GM19240 (cell line): Measurements from ENCODE around the gene SNX27.

Experiments
- DNase-seq: peaks from one replicate; pipeline ENCODE4 v3.0.0; 2011; ENCODE audit warnings: low spot score; ENCODE audit not compliant: insufficient read length

The SNX27 gene

DNA sequence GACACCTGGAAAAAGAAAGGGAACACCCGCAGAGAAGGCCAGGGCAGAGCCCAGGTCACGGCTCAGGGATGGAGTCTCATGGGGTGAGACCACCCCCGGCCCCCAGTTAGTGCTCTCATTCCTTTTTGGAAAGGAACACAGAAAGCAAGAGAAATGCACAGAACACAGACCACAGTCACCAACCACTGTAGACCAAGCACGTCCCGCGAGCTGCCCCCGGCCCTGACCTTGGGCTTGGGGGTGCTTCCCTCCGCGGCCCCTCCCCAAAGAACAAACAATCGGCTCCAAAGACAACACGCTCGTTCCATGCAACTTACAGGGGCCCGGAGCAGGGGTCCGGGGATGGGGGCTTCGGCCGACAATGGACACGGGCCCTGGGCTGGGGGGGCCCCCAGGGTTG is 92.0 kb downstream of the SNX27 start:
- DNase-seq: no peak

DNA sequence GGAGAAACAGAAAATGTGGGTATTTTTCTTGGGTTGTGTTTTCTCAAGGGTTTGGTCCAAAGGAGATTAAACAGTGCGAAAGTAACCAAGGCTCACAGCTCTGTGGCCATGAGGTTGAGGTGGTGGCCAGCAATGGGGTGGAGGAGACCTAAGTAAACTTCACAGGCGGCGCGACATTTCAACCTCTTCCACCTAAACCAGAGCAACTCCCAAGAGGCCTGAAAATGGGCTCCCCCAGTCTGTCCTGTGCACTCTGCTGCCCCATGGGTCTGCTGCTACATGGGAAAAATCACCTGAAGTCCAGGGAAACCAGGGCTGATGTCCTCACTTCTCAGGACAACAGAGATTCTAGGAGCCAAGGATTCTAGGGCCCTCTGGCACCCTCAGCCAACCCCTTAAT is 92.4 kb downstream of the SNX27 start:
- DNase-seq: no peak

DNA sequence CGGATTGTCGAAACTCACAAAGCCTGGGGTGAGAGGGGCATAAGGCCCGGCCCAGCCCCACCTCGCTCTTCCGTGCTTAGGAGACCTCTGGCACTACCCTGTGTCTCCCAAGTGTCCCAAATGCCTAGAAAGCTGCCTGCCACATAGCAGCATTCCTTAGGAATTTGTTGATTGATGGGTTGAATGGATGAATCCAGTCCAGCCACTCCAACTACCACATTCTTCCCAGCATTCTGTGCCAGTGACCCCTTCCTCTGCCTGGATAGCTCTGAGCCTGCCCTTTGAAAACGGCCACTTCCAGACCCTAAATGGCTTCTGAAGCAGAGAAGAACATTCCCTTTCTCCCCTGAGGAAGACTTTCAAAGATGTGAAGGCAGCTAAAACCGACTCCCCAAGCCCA is 93.3 kb downstream of the SNX27 start:
- no peak for DNase-seq

DNA sequence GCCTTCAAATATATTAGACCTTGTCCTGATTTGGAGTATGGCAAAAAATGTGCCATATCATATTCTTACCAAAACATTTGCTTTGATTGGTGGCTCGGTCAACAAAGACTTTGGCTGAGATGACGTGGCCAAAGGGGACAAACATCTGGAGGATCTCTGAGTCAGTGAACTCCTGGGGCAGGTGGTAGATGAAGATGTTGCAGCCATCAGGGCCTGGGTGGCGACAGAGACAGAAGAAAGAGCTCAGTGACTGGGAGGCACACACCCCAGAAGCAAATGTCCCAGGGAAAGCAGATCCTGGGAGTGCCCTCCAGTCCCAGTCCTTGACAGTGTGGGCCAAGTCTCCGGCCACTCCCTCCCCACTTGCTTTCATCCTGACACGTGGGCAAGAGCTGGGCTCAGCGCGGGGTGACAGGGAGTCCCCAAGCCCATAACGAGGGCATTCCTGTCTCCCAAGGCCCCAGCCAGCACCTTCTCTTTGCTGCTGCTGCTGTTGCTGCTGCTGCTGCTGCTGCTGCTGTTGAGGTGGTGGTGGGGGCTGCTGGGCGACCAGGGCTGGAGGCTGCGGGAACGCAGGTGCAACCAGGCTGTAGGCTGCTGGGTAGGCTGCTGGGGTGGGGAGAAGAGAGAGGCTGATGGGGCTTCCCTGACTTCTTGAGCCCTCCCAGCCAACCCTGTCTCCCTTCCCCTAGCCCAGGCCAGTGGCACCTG is 94.1 kb downstream of the SNX27 start:
- DNase-seq: no peak

DNA sequence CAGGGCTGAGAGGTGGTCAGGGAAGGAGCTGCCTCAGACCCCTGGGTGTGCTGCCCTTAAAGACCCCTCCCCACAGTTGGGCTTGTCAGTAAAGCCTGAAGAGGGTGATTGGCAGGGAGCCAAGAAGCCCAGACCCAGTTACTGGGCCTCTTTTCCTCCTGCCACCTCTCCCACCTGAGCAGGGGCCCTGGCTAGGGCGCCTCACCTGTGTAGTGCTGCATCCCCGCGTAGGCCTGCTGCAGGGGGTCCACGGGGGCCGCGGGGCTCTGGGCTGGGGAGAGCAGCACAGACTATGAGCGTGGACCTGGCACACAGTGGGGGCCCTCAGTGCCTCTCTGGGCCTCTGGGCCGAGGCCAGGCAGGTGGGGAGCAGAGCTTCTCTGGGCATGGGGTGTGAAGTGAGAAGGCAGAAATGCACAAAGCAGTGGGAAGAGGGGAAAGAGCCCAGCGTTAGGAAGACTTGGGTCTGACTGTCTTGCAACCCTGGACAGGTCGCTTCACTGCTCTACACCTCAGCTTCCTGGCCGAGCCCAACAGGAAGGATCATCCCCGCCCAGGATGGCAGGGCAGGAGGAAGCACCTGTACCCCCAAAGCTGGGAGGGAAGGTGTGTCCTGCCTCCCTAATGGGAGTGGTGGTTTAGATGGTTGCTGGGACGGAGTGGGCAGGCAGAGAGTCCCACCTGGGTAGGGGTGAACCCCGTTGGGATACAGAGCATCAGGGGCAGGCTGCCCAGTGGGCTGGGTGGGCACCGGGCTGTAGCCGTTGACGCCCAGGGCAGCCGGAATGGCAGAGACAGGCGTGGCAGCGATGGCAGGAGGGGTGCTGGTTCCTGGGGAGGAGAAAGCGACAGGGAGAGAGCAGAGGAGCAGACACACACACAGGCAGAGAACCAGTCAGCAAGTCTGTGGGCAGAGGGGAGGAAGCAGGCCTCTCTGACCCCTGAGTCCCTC is 94.9 kb downstream of the SNX27 start:
- DNase-seq: no peak

DNA sequence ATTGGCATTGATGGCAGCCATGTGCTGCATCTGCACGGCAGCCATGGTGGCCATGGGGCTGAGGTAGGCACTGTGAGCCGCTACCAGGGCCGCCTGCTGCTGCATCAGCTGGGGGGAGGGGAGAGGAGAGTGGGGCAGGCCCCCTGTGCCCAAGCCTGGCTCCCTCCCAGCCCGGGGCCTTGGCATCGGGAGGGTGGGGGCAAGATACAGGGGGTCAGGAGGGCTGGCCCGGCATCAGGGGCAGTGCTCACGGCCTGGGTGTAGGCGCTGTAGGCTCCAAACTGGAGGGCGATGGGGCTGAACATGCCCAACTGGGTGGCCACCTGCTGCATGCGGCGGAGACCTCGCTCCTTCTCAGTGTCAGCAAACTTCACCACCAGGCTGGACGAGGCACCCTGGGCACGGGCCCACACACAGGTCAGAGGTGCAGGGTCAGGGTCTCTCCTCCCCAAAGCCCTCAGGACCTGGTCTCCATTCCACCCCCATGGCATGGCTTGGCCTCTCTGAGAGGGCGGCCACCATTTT is 95.8 kb downstream of the SNX27 start:
- DNase-seq: no peak

DNA sequence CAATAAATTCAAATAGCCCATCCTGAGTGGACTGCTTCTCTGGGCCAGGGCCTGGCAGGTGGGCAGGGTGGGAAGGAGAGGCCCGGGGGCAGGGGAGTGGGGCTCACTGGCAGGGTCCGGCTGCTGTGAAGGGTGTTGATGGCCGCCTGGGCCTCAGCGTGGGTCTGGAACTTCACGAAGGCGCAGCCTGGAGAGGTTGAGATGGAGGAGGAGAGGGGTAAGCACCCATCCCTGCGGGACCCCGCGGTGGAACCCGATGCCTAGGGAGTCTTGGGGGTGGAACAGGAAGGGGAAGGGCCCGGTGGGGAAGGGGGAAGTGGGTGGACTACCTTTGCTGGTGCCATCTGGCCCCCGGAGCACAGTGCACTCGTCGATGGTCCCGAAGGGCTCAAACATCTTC is 97.0 kb downstream of the SNX27 start:
- DNase-seq: no peak

DNA sequence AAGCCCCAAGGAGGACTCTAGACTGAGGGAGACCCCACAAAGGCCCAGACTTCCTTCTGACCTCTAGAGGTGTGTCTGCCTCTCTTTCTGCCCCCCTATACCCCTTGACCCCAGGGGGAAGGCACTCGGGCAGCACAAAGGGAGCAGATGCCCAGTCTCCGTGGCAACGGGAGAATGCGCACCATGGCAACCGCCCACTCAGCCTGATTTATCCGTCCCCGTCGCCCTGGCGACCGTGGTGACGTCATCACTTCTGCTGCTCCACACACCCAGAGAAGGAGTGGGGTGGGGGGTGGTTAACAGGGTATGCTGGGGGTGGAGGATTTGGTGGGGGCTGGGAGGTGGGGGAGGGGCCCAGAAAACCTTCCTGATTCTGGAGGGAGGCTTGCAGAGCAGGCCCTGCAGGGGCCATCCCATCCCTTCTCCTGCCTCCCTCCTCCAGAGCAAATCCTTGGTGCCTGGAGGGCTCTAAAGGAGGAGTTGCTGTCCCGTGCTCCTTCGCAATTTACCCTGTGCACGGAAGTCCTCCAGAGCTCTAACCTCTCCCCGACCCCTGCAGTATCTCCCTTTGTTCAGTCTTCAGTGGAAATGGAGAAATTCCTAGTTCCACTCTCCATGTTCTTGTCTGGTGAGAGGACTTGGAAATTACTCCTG is 98.5 kb downstream of the SNX27 start:
- no peak for DNase-seq

DNA sequence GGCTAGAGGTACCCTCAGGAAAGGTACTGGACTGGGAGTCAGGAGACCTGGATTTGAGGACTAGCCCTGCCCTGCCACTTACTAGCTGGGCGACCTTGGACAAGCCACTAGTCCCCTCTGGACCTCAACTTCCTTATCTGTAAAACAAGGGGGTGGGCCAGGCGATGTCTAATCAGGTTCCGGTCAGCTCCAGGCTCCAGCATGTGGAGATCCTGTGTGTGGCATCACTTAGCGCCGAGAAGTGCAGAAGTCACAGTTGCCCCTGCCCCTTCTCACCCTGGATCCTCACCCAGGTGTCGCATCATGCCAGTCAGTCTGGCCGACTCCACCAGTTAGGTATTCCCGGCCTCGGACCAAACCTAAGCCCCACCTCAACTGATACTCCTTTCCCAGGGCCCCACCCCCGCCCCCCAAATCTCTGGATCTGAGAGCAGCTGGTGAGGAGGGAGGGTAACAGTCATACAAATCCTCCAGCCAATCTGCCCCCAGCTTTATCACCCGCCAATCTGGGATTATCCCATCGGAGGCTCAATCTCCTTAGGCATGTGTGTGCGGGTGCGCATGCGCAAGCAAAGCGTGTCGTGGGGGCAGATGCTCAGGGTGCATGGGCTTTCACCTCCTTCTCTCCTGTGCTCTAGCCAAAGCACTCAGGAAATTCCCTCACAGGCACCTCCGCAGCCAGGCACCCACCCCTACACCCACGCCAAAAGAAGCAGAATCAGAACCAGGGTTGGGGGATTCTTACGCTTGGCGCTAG is 99.4 kb downstream of the SNX27 start:
- DNase-seq: no peak

DNA sequence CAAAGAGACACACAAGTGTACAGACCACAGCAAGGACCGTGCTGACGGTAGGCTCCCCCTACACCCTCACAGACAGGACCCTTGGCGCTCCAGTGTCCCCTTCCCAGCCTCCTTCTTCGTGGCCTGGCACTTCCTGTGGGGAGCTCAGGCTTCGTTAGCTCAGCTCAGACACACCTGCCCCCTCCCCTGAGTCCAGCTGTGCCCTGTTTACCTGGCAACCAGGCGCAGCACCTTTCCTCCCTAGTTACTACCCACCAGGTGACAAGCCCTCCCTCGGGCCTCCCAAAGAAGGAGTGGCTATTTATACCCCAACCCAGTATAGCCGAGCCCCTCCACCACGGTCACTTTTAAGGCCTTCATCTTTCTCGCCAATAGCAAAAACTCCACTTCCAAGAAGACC is 100.1 kb downstream of the SNX27 start:
- no peak for DNase-seq

DNA sequence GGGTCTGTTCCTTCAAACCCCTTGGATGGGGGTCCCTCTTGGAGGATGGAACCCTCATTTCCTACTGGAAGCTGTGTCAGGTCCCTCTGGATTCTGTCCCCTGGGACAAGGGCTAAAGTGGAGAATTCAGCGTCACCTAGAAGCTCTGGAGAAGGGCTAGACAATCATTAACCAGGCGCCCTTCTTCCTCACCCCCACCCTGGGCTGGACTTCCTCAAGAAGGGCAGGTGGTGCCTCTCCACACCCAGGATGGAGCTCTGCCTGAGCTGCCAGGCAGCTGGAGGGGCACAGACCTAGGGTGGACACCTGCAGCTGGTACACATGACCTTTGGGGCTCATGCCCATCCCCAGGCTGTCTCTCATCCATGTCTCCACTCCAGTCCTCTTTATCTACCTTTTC is 101.2 kb downstream of the SNX27 start:
- no peak for DNase-seq

DNA sequence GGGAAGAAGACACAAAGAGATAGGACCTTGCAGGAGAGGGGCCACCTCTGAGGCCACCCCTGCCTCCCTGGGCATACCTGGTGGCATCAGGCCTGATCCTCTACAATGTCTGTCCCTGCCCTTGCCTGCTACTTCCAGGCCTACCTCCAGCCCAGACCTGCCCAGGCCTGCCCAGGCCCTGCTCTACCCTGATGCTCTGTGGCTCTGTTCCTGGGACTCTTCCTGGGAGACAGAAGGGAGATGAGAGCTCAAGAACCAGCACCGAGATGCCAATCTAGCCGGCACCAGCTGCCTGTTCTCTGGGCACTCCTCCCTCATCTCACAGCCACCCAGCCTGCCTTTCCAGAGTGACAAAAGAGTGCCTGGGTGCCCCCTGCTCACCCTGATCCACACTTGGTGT is 102.0 kb downstream of the SNX27 start:
- no peak for DNase-seq

DNA sequence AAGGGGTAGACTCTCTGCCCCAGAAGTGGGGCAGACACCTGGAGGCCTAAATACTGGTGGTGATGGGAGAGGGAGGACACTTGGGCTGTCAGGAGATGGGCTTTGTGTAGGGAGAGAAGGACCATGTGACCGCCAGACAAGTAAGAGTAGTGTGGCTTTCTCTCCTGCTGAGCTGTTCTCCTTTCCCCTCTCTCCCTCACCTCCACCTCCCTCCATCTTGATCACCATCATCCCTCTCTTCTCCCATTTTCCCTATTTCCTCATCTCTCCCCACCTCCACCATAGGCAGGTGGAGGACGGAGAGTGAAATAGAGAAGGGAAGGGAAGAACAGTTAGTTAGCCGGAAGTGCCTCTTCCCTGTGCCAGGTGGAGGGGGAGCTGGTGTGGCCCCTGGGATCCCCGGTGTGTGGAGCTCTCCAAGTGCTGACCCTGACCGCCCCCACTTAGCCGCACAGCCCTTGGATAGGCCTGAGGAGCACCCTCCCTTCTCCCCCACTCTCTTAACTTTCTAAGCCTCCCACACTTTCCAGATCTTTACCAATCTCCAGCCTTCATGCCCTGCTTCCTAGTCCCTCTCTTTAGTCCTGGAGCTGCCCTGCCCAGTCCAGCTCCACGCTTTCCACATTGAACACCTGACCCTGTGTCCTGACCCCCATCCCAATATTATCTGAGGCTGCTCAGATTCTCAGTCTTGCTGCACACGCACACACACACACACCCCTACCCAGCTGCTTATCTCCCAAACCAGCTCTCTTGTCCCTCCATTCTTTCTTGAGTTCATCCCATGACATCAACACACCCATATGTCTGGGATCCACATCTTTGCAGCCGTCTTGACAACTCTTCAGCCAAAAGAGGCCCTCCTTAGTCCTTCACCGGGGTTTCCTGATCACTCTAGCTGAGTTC is 103.2 kb downstream of the SNX27 start:
- DNase-seq: no peak

DNA sequence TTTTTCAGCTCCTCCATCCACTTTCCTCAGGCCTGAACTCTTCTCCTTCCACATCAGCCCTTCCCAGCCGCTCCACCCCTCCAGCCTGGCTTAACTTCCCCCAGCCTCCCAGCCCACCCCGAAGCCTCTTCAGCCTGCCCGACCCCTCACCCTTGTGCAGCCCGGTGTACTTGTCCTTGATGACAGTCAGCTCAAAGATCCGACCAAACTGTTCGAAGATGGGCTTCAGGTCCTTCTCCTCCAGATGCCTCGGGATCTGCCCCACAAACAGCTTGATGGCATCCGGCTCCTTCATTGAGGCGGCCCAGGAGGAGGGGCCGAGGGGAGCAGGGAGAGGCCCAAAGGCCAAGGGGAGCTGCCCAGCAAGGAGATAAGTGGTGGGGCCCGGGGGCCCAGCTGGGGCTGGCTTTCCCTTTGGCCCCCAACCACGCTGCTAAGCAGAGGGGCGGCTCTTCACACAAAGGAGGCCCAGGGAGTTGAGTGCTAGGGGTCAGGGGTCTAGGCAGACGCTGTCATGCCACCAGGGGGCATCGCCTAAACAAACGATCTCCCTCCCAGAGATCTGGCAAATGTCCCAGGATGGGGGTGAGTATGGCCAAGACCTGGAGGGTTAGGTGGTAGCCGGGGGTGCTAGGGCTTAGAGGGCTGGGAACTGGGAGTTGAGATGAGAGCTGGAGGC is 104.0 kb downstream of the SNX27 start:
- DNase-seq: no peak

DNA sequence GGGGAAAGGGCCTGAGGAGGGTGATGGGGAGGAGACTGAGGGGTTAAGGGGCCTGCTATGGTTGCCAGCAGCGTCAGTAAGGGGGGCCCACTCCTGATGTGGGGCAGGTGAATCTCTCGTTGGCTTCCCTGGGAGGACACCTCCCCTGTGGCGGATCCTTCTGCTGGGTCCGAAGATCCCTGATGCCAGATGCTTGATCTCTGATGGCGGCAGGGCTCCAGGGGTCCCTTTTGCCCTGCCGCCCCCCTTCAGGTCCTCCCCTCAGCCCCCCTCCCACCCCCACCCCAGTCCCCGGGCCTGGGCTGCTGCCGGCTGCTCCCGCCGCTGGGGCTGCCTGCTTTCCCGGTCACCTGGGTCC is 104.5 kb downstream of the SNX27 start:
- no peak for DNase-seq

DNA sequence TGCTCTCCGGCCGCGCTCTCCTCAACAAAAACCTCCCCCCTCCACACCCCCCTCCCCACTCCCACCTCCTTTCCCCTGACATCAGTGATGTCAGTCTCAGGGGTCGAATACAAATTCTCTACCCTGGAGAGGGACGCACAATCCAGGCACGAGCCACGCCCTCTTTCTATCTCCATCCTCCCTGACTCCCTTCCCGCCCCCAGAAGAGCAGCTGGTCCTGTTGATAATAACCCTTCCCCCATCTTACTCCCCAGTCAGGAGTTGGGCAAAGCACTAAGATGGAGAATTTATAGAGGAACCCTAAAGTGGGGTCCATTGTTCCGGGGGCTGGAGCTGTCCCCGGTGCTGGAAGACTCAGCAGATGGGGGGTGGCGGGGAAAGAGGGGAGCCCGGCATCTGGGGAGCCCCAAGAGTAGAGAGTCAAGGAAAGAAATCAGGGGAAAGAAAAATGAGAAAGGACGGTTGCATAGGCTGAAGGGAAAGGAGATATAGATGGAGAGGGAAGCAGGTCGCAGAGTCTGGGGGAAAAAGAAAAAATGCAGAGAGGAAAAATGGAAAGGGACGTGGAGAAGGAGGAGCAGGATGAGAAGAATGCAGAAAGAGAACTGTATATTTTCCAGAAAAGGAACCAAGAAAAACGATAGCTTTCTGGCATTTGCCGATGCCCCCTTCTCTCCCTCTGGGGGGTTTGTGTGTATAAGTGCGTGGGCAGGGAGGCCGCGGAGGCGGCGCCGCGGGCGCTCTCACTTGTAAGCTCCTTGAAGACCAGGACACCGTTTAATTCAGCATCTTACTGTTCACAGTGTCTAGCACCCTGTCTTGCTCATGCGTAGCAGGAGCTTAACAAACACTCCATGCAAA is 105.2 kb downstream of the SNX27 start, which contains the start of gene CELF3:
Gene CELF3, minus strand, starts transcription at position 33 of the 861 bp plus-strand sequence. CDS start 783 bp downstream, outside the sequence.
- no peak for DNase-seq

DNA sequence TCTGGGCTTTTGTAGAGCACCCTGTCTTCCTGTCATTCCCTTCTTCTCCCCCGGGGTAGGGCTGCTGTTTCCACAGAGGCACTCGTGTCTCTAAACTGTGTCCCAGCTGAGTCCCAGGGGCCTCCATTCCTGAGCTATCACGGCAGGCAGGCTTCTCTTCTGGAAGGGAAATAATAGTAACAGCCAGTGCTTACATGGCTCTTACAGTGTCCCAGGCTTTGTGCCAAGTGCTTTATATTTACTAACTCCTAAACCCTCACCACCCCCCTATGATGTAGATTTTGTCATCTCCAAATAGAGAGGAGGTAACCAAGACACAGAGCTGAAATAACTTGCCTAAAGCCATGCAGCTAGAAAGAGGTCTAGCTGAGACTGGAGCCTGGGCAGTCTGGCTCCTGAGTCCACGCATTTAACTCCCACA is 106.2 kb downstream of the SNX27 start:
- no peak for DNase-seq

DNA sequence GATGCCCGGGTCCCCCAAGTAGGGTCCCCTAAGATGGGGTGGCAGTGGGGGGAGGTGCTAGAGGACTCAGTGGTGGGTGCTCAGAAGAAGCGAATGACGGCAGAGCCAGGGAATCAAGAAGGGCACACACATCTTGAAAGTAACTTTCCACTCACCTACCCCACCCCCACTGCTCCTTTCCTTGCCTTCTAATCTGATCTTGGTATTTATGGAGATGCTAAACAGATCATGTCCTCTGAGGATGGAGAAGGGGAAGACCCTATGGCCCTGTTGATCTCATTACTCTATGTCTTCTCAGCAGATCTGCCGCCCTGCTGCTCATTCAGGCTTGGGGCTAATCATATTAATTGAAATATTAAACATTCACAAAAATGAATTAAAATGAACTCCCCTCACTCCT is 106.8 kb downstream of the SNX27 start:
- DNase-seq: no peak

DNA sequence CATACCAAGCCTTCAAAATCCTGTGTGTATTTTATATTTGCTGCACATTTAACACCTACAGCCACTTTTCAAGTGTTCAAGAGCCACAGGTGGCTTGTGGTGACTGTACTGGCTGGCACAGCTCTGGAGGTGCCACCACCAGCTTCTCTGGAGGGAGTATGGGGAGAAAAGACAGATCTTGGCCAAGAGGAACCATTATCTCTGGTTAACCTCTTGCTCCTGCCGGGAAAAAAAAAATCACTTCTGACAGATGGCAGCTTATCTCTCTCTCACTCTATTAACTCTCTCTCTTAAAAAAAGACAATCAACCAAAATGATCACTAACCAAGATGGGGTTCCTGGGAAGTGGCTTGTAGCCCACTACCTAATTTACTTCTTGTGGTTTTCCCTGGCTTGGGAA is 108.3 kb downstream of the SNX27 start:
- DNase-seq: no peak
